Uterus (tissue), 4 donors: ENCODE data around the gene RTP3. TPM values are rescaled to one million over a fixed set of nuclear protein-coding genes. Genes with fewer than 3 reads are reported as not detected.

Experiments
- DNase-seq, 2 donors: peaks; one replicate each; pipeline ENCODE4 v3.0.0-alpha.2; 2019 to 2020
- H3K27ac ChIP-seq, 2 donors: fragments of 200-600 bp; sonication (generic); 1 replicate in 1 of 2; 2 replicates in 1 of 2; pipeline ENCODE4 v1.5.1; 2016 to 2018
- H3K27me3 ChIP-seq, 2 donors: fragments of 200-600 bp; sonication (generic); one replicate each; pipeline ENCODE4 v1.5.1; 2018 to 2019; ENCODE audit warnings: control low read depth in 1 of 2
- H3K36me3 ChIP-seq, 2 donors: fragments of 200-600 bp; sonication (generic); one replicate each; pipeline ENCODE4 v1.5.1; 2019; ENCODE audit warnings: control low read depth in 1 of 2
- H3K4me1 ChIP-seq, 2 donors: fragments of 200-600 bp; sonication (generic); one replicate each; pipeline ENCODE4 v1.5.1; 2018 to 2019; ENCODE audit warnings: control low read depth in 1 of 2
- H3K4me3 ChIP-seq, 2 donors: fragments of 200-600 bp; sonication (generic); 1 replicate in 1 of 2; 2 replicates in 1 of 2; pipeline ENCODE4 v1.5.1; 2018 to 2019; ENCODE audit warnings: mild to moderate bottlenecking in 1 of 2
- H3K9me3 ChIP-seq, 2 donors: fragments of 200-600 bp; sonication (generic); one replicate each; pipeline ENCODE4 v1.5.1; 2019; ENCODE audit warnings: control low read depth in 1 of 2
- POLR2A ChIP-seq, 2 donors: fragments of 450-650 bp; IDR thresholded peaks; one replicate each; pipeline ENCODE4 v1.6.1; 2016; ENCODE audit warnings: antibody characterized with exemption in 2 of 2, mild to moderate bottlenecking in 1 of 2, moderate library complexity in 1 of 2
- intact Hi-C: fragments of 100-400 bp; cut with DNase I; formaldehyde crosslinking; loops from one replicate; pipeline ENCODE4 v1.15.1; 2023; ENCODE audit warnings: low total_unique reads
- total RNA-seq, 4 donors: library from RNA; depleted of rRNA in 3 of 4; stranded (reverse); fragments of >200 nt in 3 of 4; gene quantifications; one replicate each; pipeline versions ENCODE4 v1.1.0 to v1.2.4, GENCODE V29; 2014 to 2023
- TF ChIP-seq, protein P1 (sequence below), 4 experiments: fragments of 200-600 bp in 2 of 4; fragments of 450-650 bp in 2 of 4; sonication (generic) in 2 of 4; IDR thresholded peaks; one replicate each; pipeline ENCODE4 v1.5.1; 2016 to 2019; ENCODE audit warnings: antibody characterized with exemption in 4 of 4, mild to moderate bottlenecking in 2 of 4, moderate library complexity in 1 of 4
- donor health status: DM: yes; HTN: yes; CAD: no.

RTP3 gene
- total RNA-seq, 4 donors from 2014 or later = not detected

DNA sequence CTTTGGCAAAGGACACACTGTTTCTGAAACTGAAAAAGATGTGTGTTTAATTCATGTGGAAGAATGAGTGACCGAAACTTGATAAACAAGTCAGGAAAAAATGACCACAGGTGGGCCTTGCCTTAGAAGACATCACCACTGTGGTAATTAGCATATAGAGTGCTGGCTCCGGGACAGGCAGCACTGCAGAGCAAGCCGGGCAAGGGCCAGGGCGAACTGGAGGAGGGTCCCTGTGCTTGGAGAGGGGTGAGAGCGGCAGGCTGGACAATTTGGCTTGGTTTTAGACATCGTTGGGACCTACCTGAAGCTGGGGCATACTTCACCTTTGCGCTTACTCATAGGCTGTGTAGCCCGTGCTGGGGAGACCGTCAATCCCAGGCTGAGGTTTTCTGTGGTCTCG is 8.2 kb downstream of the RTP3 start:
- H3K9me3 ChIP-seq = no peaks in the 10 kb centered on the region
- DNase-seq = no peak
- H3K4me3 ChIP-seq = no peak overlapping the region
- H3K36me3 ChIP-seq = no peaks in the 10 kb centered on the region
- no peak overlapping the region for H3K27ac ChIP-seq
- intact Hi-C loops = no loop called here
- no peaks in the 10 kb centered on the region for H3K27me3 ChIP-seq
- no peak for TF ChIP-seq POLR2A (IDR thresholded peaks at IDR 0.05)
- TF ChIP-seq, protein P1, sequence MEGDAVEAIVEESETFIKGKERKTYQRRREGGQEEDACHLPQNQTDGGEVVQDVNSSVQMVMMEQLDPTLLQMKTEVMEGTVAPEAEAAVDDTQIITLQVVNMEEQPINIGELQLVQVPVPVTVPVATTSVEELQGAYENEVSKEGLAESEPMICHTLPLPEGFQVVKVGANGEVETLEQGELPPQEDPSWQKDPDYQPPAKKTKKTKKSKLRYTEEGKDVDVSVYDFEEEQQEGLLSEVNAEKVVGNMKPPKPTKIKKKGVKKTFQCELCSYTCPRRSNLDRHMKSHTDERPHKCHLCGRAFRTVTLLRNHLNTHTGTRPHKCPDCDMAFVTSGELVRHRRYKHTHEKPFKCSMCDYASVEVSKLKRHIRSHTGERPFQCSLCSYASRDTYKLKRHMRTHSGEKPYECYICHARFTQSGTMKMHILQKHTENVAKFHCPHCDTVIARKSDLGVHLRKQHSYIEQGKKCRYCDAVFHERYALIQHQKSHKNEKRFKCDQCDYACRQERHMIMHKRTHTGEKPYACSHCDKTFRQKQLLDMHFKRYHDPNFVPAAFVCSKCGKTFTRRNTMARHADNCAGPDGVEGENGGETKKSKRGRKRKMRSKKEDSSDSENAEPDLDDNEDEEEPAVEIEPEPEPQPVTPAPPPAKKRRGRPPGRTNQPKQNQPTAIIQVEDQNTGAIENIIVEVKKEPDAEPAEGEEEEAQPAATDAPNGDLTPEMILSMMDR (IDR thresholded peaks at IDR 0.05) = no peak
- no peaks in the 10 kb centered on the region for H3K4me1 ChIP-seq

DNA sequence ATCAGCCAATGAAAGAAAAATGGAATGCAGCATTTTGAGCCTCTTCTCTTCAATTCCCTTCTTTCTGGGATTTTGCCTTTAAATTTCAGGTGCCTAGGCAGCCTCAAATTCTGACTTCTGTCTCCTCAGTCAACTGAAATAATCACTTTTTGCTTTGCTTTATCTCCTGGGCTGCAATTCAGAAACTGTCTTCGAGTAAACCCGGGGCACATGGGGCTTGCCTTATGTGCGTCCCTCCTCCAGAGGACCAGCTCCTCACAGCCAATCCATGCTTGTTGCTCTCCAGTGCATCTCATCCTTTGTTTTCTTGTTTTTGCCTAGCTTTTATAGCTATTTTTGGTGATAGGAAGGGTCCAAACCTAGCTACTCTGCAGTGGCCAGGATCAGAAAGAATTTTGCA is 8.8 kb downstream of the RTP3 start:
- no peak for TF ChIP-seq POLR2A (IDR thresholded peaks at IDR 0.05)
- TF ChIP-seq, protein P1 (IDR thresholded peaks at IDR 0.05) = no peak
- Histone ChIP-seq H3K4me3 (no peak overlapping the region), H3K27ac (no peak overlapping the region), H3K9me3 (no peaks in the 10 kb centered on the region), H3K36me3 (no peaks in the 10 kb centered on the region), H3K4me1 (no peaks in the 10 kb centered on the region), H3K27me3 (no peaks in the 10 kb centered on the region)
- DNase-seq = no peak
- intact Hi-C loops = no loop called here

DNA sequence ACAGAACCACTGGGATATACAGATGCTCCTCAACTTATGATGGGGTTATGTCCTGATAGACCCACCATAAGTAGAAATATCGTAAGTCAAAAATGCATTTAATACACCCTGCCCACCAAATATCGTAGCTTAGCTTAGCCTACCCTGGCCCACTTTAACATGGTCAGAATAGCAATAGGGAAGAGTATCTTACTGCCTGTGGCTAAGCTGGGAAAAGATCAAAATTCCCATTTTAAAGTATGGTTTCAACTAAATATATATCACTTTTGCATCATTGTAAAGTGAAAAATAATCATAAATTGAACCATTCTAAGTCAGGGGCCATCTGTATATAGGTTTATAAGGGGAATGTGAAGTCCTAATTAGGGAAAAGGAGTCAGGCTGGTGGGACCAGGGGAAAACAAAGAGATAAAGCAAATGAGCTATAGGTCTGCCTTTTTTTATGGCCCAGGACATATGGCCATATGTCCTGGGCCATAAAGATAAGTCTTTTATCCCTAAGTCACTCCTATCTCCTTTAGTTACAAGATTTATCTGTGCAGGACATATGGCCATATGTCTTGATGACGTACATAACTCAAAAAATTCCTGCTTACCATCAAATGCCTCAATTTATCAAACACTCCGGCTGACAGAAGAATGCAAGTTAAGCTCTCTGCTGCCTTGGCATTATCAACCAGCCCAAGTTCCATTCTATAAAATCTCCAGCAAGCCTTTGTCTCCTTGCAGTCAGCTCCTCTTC is 11.2 kb downstream of the RTP3 start:
- H3K9me3 ChIP-seq = no peaks in the 10 kb centered on the region
- no peaks in the 10 kb centered on the region for H3K4me1 ChIP-seq
- no peaks in the 10 kb centered on the region for H3K27me3 ChIP-seq
- H3K36me3 ChIP-seq = no peaks in the 10 kb centered on the region
- DNase-seq = no peak
- H3K4me3 ChIP-seq = no peak overlapping the region
- TF ChIP-seq, protein P1 (IDR thresholded peaks at IDR 0.05) = no peak
- TF ChIP-seq POLR2A (IDR thresholded peaks at IDR 0.05) = no peak
- no peak overlapping the region for H3K27ac ChIP-seq
- intact Hi-C loops = no loop called here

DNA sequence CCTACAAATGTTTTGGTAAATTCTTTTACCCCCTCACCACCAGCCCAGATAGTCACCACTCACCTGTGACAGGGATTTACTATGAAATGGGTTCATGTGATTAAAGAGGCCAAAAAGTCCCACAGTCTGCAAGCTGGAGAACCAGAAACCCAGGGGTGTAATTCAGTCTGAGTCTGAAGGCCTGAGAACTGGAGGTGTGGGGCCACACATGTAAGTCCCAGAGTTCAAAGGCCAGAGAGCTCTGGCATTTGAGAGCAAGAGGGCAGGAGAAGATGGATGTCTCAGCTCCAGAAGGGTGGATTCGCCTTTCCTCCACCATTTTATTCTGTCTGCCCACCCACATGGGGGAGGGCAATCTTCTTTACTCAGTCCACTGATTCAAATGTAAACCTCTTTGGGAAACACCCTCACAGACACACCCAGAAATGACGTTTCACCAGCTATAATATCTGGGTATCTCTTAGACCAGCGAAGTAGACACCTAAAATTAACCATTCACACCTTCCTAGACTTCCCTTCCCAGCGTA is 11.9 kb downstream of the RTP3 start:
- intact Hi-C loops = no loop called here
- H3K36me3 ChIP-seq = no peaks in the 10 kb centered on the region
- H3K27ac ChIP-seq = no peak overlapping the region
- no peak for DNase-seq
- H3K4me3 ChIP-seq = no peak overlapping the region
- H3K9me3 ChIP-seq = no peaks in the 10 kb centered on the region
- no peaks in the 10 kb centered on the region for H3K4me1 ChIP-seq
- TF ChIP-seq, protein P1 (IDR thresholded peaks at IDR 0.05) = no peak
- no peak for TF ChIP-seq POLR2A (IDR thresholded peaks at IDR 0.05)
- no peaks in the 10 kb centered on the region for H3K27me3 ChIP-seq

DNA sequence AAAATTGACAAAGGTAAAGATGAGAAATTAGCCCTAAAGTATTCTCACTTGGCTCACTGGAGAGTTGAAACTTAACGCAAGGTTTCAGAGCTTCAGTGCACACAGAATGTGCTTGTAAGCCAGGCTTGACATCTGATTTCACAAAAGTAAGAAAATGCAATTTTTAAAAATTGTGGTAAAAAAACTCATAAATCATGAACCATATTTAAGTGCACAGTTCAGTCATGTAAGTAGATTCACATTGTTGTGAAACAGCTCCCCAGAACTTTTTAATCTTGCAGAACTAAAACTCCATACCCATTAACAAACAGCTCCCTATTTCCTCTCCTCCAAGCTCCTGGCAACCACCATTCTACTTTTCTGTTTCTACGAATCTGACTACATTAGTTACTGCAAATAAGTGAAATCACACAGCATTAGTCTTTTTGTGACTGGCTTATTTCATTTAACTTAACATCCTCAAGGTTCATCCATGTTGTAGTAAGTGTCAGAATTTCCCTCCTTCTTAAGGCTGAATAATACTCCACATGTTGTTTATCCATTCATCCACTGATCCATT is 14.5 kb downstream of the RTP3 start:
- no peak for DNase-seq
- intact Hi-C loops = no loop called here
- Histone ChIP-seq H3K27ac (no peak overlapping the region), H3K9me3 (no peaks in the 10 kb centered on the region), H3K4me1 (no peaks in the 10 kb centered on the region), H3K36me3 (no peaks in the 10 kb centered on the region), H3K4me3 (no peak overlapping the region), H3K27me3 (no peaks in the 10 kb centered on the region)
- TF ChIP-seq, protein P1 (IDR thresholded peaks at IDR 0.05) = no peak
- no peak for TF ChIP-seq POLR2A (IDR thresholded peaks at IDR 0.05)
